Erythroblast (primary cell): ENCODE measurements around the gene PRDM8.
"Not testable (repeated sequence)": the region's sequence is repeated elsewhere in the genome, so short reads cannot be mapped to it uniquely, and the experiment has no call there.

Source experiments
- DNase-seq, 2 experiments: peaks; one replicate each; lab custom pipeline; 2025; lab: John Stamatoyannopoulos, UW
- GATA1 ChIP-seq: IDR thresholded peaks from 2 replicates; pipeline ENCODE4 v1.6.1; 2011; ENCODE audit warnings: low read depth, mild to moderate bottlenecking, control low read depth, low read length, moderate library complexity
- POLR2A ChIP-seq: IDR thresholded peaks from 2 replicates; pipeline ENCODE4 v1.6.1; 2011; ENCODE audit warnings: mild to moderate bottlenecking, low read length

Gene PRDM8

DNA sequence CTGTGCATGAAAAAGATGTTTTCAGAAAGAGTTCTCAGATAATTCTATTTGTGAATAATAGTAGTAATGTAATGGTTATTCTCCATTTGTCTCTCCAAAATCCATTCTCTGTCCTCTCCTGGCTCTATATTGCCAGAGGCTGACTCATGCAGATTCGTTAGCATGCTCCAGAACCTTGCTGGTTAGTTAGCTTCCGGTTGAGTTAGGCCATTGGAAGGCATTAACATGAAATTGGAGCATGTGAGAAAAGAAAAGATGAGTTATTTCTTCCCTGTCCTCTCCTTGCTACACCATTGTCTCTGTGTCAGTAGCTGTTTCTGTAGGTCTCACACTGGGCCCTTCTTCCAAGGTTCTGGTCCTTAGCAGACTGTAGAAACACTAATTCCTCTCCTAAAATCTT, 23.5 kb upstream of the PRDM8 start:
- TF ChIP-seq GATA1 (no peak), POLR2A (no peak)
- no peak for DNase-seq

DNA sequence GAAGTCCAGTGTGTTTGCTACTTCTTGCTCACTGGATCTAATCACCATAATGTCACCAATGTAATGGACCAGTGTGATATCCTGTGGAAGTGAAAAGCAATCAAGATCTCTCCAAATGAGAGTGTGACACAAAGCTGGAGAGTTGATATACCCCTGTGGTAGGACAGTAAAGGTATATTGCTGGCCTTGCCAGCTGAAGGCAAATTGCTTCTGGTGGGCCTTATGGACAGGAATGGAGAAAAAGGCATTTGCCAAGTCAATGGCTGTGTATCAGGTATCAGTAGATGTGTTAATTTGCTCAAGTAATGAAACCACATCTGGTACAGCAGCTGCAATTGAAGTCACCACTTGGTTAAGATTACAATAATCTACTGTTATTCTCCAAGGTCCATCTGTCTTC, 19.5 kb upstream of the PRDM8 start:
- not testable (repeated sequence) for DNase-seq

DNA sequence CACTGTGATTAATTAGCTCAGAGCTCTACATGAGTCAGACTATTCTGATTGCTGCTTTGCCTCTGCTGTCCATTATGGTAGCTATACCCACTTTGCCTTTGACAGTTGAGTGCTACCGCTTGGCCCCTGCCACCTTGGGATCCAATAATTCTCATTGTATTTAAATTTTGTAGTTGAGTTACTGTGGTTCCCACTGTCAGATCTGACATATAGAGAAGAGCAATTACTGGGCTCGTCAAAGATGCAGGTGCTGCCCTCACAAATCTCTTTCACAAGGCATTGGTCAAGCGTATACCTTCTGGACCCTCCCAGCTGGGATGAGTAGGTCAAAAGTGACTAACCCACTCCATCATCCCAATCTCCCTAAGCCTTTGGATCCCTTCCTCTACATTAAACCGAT, 18.3 kb upstream of the PRDM8 start:
- no peak for DNase-seq
- no peak for TF ChIP-seq GATA1

DNA sequence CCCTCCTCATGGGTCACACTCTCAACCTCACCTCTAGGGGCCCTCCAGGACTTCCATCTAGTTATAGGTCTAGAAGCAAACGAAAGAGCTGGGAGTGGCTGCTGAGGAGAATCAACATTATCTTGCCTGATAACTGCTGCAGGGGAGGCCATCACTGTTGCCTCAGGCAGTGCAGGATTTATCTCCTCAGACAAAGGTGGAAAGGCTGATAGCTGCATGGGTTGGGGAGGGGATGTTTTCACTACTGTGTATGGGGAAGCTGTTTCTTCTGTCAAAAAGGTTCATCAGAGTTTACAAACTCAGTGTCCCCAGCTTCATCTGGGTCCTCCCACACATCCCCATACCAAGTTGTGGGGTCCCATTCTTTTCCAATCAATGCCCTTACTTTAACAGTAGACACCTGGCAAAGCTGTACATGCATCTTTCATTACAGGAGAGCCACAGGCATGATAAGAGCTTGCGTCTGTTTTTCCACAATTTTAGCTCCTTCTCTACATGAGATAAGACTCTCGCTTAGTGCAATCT, 17.6 kb upstream of the PRDM8 start:
- no peak for TF ChIP-seq GATA1
- no peak for TF ChIP-seq POLR2A

DNA sequence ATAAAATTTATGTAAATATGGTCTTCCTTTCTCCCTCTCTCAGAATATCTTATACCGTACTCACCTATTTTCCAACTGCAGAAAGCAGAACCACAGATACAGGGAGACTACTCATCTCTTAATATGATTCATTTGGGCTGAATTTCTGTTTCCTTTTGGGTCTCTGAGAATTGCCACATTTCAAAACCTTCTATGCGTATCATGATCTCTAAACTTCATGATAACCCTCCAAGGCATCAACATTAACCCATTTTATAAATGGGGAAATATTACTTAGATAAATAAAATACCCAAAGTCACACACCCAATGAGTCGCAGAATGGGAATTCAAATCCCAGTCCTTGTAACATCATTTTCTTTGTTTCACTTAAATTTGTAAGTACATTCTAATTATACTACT, 16.6 kb upstream of the PRDM8 start:
- no peak for DNase-seq
- no peak for TF ChIP-seq POLR2A
- TF ChIP-seq GATA1, result no peak

More for the DNA sequence above, 17.6 kb upstream of the PRDM8 start:
- peak; percentile 46 to 84 for DNase-seq

DNA sequence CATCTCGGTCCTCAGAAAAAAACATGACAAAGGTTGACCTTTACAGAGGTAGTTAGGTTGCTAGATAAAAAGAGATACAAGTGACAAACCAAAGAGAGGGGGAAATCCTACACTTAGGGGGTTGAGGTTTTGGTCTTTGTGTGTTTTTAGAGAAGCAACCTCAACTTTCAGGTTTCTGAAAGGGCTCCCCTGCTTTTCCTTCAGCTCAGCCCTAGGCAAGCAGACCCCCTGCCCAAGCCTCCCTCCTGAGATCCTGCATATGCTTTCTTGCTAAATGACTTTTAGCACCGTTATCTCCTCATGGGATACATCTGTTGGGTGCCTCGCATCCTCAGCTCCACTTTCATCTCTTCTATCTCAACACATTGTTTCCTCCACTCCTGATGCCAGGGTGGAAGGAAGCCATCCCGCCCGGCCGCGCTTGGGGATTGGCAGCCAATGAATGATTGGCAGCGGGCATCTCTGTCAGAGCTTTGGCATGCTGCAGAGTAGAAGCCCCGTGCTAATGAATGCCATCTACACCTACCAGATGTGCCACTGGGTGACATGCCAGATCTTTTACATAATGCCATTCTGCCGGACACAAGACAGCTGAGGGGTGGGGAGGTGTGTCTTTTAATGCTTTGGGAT, 15.0 kb upstream of the PRDM8 start:
- TF ChIP-seq GATA1, result no peak
- no peak for TF ChIP-seq POLR2A
- DNase-seq, result no peak

DNA sequence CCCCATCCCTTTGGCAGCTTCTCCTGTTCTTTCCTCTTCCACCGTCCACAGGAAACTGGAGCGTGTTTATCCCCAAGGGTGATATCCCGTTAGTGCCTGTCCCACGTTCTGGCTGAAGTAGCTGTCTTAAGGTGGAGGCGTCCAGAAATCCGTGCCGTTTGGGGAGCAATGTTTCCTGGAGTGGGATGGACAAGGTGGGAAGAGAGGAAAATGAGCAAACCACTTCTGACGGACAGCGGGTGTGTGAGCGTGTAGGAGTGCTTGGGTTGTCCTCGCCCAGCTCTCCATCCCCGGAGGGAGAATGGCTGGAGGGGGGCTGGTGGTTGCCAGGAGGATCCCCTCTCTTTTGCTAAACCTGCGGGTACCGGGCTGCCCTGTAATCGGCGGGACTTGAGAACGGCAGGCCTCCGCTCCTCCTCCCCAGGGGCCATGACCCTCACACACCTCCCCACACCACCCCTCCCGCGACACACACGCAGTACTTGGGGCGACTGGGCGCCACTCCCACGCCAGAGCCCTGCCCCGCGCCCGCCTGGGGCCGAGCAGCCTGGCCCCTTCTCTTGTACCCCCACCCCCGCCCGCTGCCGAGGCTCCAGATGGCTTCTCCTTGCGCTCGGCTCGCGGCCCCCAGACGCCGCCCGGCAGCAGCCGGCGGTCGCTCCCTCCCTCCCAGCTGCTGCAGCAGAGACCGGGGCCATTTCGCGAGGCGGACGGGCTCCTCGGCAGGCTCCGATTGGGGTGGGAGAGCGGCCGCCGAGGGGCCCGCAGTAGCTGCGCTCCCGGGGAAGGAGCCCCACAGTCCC, 13.9 kb upstream of the PRDM8 start:
- DNase-seq, result no peak
- TF ChIP-seq POLR2A (no peak), GATA1 (no peak)

DNA sequence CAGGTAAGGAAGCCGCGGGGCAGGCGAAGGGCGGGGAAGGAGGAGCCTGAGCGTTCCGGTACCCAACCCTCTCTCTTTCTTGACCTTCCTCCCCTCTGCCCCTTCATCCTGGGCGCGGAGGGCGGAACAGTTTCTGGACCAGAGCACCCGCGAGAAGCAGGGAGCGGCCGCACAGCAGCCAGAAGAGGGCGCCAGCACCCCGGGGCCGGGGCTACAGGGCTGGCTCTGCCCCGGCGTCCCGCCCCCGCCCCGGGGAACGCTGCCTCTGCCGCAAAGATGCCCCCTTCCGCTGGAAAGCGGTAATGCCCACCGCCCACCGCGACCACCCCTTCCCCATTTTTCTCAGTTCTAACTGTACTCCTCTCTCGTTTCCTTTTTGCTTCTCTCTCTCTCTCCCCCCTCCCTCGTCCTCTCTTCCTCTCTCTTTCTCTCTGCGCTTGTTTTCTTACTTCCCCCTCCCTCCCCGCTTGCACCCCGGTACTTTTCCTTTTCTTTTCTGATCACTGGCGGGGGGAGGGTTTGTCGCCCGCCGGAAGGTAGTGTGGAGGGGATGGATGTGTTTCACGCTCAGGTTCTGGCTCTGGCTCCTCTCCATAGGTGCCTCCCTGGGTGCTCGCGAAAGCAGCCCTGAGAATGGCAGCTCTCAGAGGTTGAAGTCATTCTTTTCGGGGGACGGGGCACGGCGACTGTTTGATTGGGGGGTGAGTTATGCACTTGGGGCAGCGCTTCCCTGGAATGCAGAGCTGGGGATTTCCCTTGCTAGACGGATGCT, 13.1 kb upstream of the PRDM8 start:
- no peak for TF ChIP-seq POLR2A
- TF ChIP-seq GATA1, result no peak
- peak; percentile 76 to 84 for DNase-seq

DNA sequence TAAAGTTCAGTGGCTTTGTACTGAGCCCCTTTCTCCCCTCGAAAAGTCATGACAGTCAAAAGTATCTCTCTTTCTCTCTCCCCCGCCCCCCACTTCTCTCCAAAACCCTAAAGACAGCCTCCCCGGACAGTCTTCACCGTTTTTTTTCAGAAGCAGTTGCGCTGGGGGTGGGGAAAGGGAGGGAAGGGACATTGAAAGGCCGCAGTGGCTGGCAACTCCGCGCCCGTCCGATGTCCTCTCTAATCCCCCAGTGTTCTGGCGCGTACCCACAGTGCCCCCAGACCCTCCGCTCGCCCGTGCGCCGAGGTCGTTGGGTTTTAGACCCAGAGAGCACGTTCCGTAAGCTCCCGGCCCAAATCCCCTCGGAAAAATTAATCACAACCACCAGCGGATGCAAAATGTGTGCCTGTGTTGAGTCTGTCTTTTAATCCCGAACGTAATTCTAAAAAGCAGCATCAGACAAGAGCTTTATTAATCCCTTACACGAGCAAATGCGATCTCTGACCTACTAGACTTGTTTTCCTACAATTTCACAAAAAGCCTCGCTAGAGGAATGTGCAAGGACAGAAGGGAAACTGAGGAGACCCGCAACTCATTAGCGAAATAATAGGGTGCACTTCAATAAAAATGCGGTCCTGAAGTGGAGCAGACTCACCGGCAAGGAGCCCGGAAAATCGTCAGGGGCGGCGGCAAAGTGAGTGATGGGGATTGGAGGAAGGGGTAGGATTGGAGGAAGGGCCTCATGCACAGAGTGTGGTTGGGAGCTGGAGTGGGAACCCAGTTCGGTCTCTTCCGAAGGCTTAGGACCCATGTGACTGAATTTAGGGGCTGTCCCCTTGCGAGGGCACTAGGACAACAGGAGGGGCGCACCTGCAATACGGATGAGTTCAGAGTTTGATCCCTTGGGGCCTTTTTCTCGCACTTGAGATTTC, 12.2 kb upstream of the PRDM8 start:
- no peak for DNase-seq
- TF ChIP-seq GATA1, result no peak
- TF ChIP-seq POLR2A, result no peak

DNA sequence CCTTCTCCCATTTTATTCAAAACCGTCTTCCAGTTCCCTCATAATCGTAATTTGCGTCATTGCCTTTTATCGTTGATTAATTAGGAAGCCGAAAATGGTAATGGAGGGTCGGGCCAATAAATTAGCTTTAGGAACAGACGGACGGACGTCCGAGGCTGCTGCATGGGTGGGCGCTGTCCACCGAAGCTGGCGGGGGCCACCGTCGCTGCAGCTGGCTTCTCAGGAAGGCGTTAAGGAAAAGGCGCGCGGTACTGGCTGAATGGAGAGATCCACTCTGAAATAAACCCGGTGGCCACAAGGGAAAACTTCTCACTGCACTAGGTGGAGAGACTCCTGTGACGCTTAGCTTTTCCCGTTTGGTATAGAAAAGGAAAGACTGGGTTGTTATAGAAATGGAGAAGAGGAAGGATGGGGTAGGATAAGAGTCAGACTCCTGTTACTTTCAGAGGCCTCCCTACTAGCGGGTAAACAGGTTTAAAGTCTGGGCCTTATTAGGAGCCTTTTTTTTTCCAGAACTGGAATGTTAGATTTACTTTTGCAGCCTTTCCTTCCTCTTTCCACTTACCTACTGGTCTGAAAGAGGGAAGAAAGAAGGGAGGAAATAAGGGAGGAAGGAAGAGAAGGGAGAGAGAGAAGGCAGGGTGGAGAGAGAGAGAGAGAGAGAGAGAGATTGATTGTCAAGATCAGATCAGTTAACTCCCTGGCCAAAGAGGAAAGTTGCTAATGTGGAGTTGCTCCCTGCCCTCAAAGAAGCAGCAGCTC, 11.3 kb upstream of the PRDM8 start:
- TF ChIP-seq POLR2A (no peak), GATA1 (no peak)
- DNase-seq, result no peak

DNA sequence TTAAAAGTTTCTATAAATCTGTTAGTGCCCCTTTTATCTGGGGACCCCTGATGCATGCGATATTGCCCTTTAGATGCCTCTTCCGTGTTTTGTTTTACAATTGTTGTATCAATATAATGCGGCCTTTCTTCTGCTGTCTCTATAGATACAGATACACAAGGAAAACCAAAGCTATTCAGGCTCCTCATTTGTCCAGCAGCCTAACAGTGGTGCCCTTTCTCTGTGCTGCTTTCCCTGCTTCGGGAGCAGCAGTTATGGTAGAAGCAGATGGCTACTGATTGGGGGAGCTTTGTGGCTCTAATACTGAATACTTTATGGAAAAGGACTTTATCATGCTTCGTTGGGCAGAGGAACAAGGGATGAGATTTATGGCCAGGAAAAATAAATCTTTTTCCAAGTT, 10.6 kb upstream of the PRDM8 start:
- no peak for DNase-seq
- no peak for TF ChIP-seq POLR2A
- TF ChIP-seq GATA1, result no peak

DNA sequence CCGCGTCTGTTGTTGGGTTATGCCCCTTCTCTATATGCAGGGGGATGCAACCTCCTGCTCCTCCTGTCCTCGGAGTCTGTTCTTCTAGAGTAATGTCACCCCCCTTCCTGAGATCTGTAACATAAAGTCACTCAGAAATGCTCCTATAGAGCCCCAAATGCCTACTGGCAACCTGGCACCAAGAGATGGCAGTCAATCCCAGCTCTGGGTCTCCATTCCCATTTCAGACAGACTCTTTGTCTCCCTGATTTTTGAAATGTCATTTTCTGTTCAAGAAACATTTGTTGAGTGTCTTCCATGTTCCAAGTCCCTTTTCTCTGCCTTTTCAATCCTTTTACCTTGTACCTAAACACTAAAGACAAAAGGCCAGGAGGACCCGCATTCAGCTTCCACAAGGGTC, 9.6 kb upstream of the PRDM8 start:
- TF ChIP-seq POLR2A (no peak), GATA1 (no peak)
- DNase-seq, result no peak

DNA sequence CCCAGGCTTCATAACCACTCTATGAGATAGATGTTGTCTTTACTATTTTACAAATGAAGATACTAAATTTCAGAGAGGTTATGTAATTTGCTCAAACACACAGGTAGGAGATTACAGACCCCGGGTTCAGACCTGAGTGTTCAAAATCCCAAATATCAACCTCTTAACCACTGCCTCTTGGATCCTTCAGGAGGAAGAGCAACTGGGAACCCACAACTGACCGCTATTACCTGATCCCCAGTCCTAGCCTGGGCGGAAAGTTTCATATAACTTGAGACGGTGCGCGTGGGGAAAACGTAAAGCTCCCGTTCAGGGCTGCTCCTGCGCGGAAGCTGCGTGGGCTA, 8.9 kb upstream of the PRDM8 start:
- TF ChIP-seq POLR2A, result no peak
- no peak for TF ChIP-seq GATA1
- DNase-seq, result no peak
